K562 (cell line): ENCODE results near the gene CHRM4. TPM values are rescaled to one million over a fixed set of nuclear protein-coding genes. Genes with fewer than 3 reads are reported as not detected.

ENCODE experiments used
- ATAC-seq: fragments of 200-7000 bp; cut with Tn5 transposase; 3 replicates; pipeline ENCODE4 v1.9.1; 2020; ENCODE audit warnings: moderate library complexity
- BruUV-seq: library from RNA; stranded (reverse); fragments of 400-500 nt; replicated peaks from 2 replicates; lab custom pipeline; 2021; lab: Mats Ljungman, UMichigan
- CTCF ChIA-PET: fragments of 300-600 bp; formaldehyde crosslinking; extraction: SDS; loops from one replicate; lab custom pipeline; 2021; ENCODE audit warnings: low intra/inter-chr PET ratio; lab: Yijun Ruan, JAX
- POLR2A ChIA-PET: fragments of 300-600, 350-650 bp; sonication (Branson Sonifier 250); formaldehyde crosslinking; extraction: SDS; loops from one replicate; lab custom pipeline; 2021; ENCODE audit warnings: antibody characterized with exemption, inconsistent platforms; lab: Yijun Ruan, JAX
- DNase-seq, 4 experiments: peaks; one replicate each; pipeline versions ENCODE4 v3.0.0 to v3.0.0-alpha.2; 2011 to 2018; ENCODE audit warnings: low spot score in 3 of 4, mixed read lengths in 3 of 4; ENCODE audit errors: extremely low read depth in 1 of 4
- FAIRE-seq: peaks from 2 replicates; lab custom pipeline; 2011; peaks lifted over from hg19 to GRCh38; lab: Jason Lieb, UNC
- H2AFZ ChIP-seq: 2 replicates; pipeline ENCODE4 v1.6.0; 2011; ENCODE audit warnings: low read depth, low read length, control low read depth, inconsistent platforms
- H3K27ac ChIP-seq: fragments of 200-600 bp; 3 replicates; pipeline ENCODE4 v1.8.0; 2011; ENCODE audit warnings: low read depth, mild to moderate bottlenecking, control low read depth, inconsistent platforms, low read length, moderate library complexity, mixed read lengths; ENCODE audit errors: extremely low read depth
- H3K27me3 ChIP-seq, 2 experiments: fragments of 300-600 bp in 1 of 2; 2 replicates in 1 of 2; 3 replicates in 1 of 2; pipeline versions ENCODE4 v1.6.0 to v1.8.0; 2011; ENCODE audit warnings: inconsistent platforms in 2 of 2, low read length in 2 of 2, mild to moderate bottlenecking in 1 of 2, mixed read lengths in 1 of 2, moderate library complexity in 1 of 2; ENCODE audit not compliant: control insufficient read depth in 2 of 2, insufficient read depth in 2 of 2
- H3K36me3 ChIP-seq: fragments of 300-600 bp; 3 replicates; pipeline ENCODE4 v1.8.0; 2011; ENCODE audit warnings: mild to moderate bottlenecking, low read length, inconsistent platforms; ENCODE audit not compliant: control insufficient read depth, insufficient read depth
- H3K4me1 ChIP-seq, 2 experiments: fragments of 200-600 bp in 1 of 2; replicated peaks in 1 of 2; 2 replicates in 1 of 2; 3 replicates in 1 of 2; pipeline versions ENCODE4 v1.5.1 to v1.8.0; 2011; ENCODE audit warnings: inconsistent platforms in 2 of 2, low read length in 2 of 2, mild to moderate bottlenecking in 1 of 2, mixed read lengths in 1 of 2, moderate library complexity in 1 of 2; ENCODE audit not compliant: control insufficient read depth in 2 of 2, insufficient read depth in 2 of 2
- H3K4me2 ChIP-seq: 2 replicates; pipeline ENCODE4 v1.6.1; 2011; ENCODE audit warnings: low read length, control low read depth, inconsistent platforms, mixed read lengths; ENCODE audit not compliant: insufficient read depth
- H3K4me3 ChIP-seq: fragments of 200-600 bp; sonication (generic), shearing (Covaris generic); 2 replicates; pipeline ENCODE4 v1.5.1; 2016; ENCODE audit warnings: control low read depth, inconsistent platforms
- H3K79me2 ChIP-seq: fragments of 200-600 bp; 3 replicates; pipeline ENCODE4 v1.8.0; 2011; ENCODE audit warnings: low read length, inconsistent platforms; ENCODE audit not compliant: control insufficient read depth, insufficient read depth
- H3K9ac ChIP-seq, 2 experiments: 2 replicates each; pipeline versions ENCODE4 v1.6.0 to v1.6.1; 2011; ENCODE audit warnings: low read depth in 2 of 2, low read length in 2 of 2, control low read depth in 1 of 2, inconsistent platforms in 1 of 2, mild to moderate bottlenecking in 1 of 2, mixed read lengths in 1 of 2; ENCODE audit not compliant: insufficient read depth in 1 of 2
- H3K9me1 ChIP-seq: one replicate; pipeline ENCODE4 v1.6.0; 2011; ENCODE audit warnings: inconsistent platforms, mild to moderate bottlenecking, low read length, moderate library complexity; ENCODE audit not compliant: control insufficient read depth, insufficient read depth
- H3K9me3 ChIP-seq: replicated peaks from 2 replicates; pipeline ENCODE4 v1.5.1; 2011; ENCODE audit warnings: low read depth, low read length, inconsistent platforms; ENCODE audit not compliant: control insufficient read depth, insufficient read depth
- H4K20me1 ChIP-seq: replicated peaks from 2 replicates; pipeline ENCODE4 v1.6.1; 2011; ENCODE audit warnings: low read length, inconsistent platforms, mixed read lengths; ENCODE audit not compliant: control insufficient read depth, insufficient read depth
- CBX8 ChIP-seq: fragments of 200-600 bp; sonication (generic); IDR thresholded peaks from 2 replicates; pipeline ENCODE4 v1.6.1; 2012; ENCODE audit warnings: borderline replicate concordance, mixed run types, low read depth, mild to moderate bottlenecking, moderate library complexity, mixed read lengths, low read length, control low read depth, inconsistent platforms; ENCODE audit not compliant: poor library complexity, severe bottlenecking; ENCODE audit errors: extremely low read depth
- DACH1 ChIP-seq: fragments of 450-650 bp; IDR thresholded peaks from 2 replicates; pipeline ENCODE4 v1.6.1; 2018; ENCODE audit not compliant: partially characterized antibody
- DPF2 ChIP-seq: fragments of 450-650 bp; IDR thresholded peaks from 2 replicates; pipeline ENCODE4 v1.6.1; 2016
- HDAC8 ChIP-seq: fragments of 450-650 bp; IDR thresholded peaks from 2 replicates; pipeline ENCODE4 v1.6.1; 2016; ENCODE audit warnings: mild to moderate bottlenecking, missing genetic modification characterization, moderate library complexity, missing compliant biosample characterization
- NCOR1 ChIP-seq: fragments of 450-650 bp; IDR thresholded peaks from 2 replicates; pipeline ENCODE4 v1.6.1; 2016; ENCODE audit warnings: mild to moderate bottlenecking, moderate library complexity
- OTX1 ChIP-seq: fragments of 450-650 bp; formaldehyde crosslinking; IDR thresholded peaks from 2 replicates; pipeline ENCODE4 v1.4.0; 2022; ENCODE audit warnings: mild to moderate bottlenecking
- POLR3G ChIP-seq: IDR thresholded peaks from 2 replicates; pipeline ENCODE4 v1.6.1; 2011; ENCODE audit not compliant: insufficient read length, insufficient replicate concordance; ENCODE audit errors: extremely low read depth
- ZBTB43 ChIP-seq: sonication (generic); formaldehyde crosslinking; IDR thresholded peaks from 2 replicates; pipeline ENCODE4 v1.8.0; 2023; ENCODE audit warnings: mild to moderate bottlenecking, missing genetic modification reagents
- ZNF140 ChIP-seq: fragments of 250-450 bp; sonication (Bioruptor Pico); IDR thresholded peaks from 2 replicates; pipeline ENCODE4 v1.8.0; 2021; ENCODE audit warnings: moderate library complexity, mild to moderate bottlenecking, inconsistent platforms
- ZNF431 ChIP-seq: sonication (generic); formaldehyde crosslinking; IDR thresholded peaks from 2 replicates; pipeline ENCODE4 v1.8.0; 2022; ENCODE audit warnings: mild to moderate bottlenecking, missing genetic modification reagents
- ZNF696 ChIP-seq: fragments of 250-450 bp; sonication (Bioruptor Pico); conservative IDR thresholded peaks from 2 replicates; pipeline ENCODE4 v1.4.0; 2020; ENCODE audit warnings: mild to moderate bottlenecking, moderate library complexity
- ZNF780A ChIP-seq: fragments of 250-450 bp; sonication (Bioruptor Pico); IDR thresholded peaks from 2 replicates; pipeline ENCODE4 v1.5.0; 2021; ENCODE audit warnings: mild to moderate bottlenecking
- WGBS: fragments of 100-300 bp; shearing (Covaris generic); methylation state at CpG from one replicate; pipeline ENCODE4 v1.1.6; 2016; ENCODE audit warnings: low coverage, mixed read lengths; ENCODE audit not compliant: insufficient coverage; ENCODE audit errors: missing lambda C conversion rate; 5-methylcytosine and 5-hydroxymethylcytosine counted together
- in situ Hi-C: fragments of 300-500 bp; cut with MboI; formaldehyde crosslinking; loops from 4 replicates; pipeline ENCODE4 v1.15.0; 2018; ENCODE audit warnings: inconsistent platforms, mixed read lengths
- intact Hi-C: fragments of 100-400 bp; cut with micrococcal nuclease; formaldehyde crosslinking; loops from 2 replicates; pipeline ENCODE4 v1.14.2; 2022
- polyA plus RNA-seq, 8 experiments: library from polyadenylated mRNA; depleted of rRNA in 4 of 8; stranded (reverse) in 5 of 8; unstranded in 3 of 8; fragments of >200 nt; fragmentation: Nextera tagmentation in 2 of 8; fragmentation: Illumina TruSeq in 1 of 8; extraction: Ambion mirVana in 2 of 8; extraction: Trizol in 1 of 8; gene quantifications; 2 replicates each; pipeline versions ENCODE4 v1.2.1 to v1.2.3, GENCODE V29; 2011 to 2014; ENCODE audit warnings: inconsistent platforms in 1 of 8, missing spikeins in 1 of 8
- total RNA-seq, 7 experiments: library from RNA; depleted of rRNA in 6 of 7; stranded (reverse); fragments of >200 nt in 6 of 7; fragmentation: Illumina TruSeq in 2 of 7; extraction: Trizol in 2 of 7; gene quantifications; 2 replicates each; pipeline versions ENCODE4 v1.2.1 to v1.2.3, GENCODE V29; 2011 to 2021; ENCODE audit warnings: low replicate concordance in 1 of 7
- TF ChIP-seq, protein P1 (sequence below): fragments of 250-450 bp; sonication (Bioruptor Pico); IDR thresholded peaks from 2 replicates; pipeline ENCODE4 v1.8.0; 2022; ENCODE audit warnings: inconsistent platforms
- TF ChIP-seq, protein P2 (sequence below): fragments of 250-450 bp; sonication (Bioruptor Pico); IDR thresholded peaks from 2 replicates; pipeline ENCODE4 v1.5.0; 2020; ENCODE audit warnings: mild to moderate bottlenecking, borderline replicate concordance

CHRM4 gene
- total and polyA plus RNA-seq, 9 of the 15 experiments (the other 6 are each of a cell fraction or from before 2014, with no cell fraction given), result 0.22 to 1.3 (median 0.40) TPM; not detected in 2

DNA sequence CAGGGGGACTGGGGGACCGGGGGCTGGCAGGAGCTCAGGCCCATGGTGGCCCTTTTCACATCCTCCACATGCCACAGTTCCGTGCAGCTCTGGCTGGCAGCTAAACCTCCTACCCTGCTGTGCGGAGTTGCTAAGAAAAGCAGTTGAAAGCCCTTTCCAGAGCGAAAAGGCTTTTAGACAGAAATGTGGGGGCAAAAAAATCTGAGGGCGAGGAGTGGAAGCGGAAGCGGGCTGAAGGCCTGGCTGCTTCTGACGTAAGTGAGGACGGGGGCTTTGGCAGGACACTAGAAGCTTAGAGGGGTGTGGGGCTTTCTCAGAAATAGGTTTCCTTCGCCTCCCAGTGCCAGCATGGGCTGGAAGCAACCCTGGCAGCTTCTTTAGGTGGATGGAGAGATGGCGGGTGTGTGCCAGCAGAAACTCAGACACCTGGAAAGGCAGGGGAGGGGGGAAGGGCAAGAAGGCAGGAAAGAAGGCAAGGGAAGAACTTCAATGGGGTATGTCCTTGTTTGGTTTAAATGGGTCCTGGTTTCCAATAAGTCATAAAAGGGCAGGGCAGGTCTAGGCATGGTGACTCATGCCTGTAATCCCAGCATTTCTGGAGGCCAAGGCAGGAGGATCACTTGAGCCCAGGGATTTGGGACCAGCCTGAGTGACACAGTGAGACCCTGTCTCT is 55.5 kb downstream of the CHRM4 start (continued):
- TF ChIP-seq, protein P1, sequence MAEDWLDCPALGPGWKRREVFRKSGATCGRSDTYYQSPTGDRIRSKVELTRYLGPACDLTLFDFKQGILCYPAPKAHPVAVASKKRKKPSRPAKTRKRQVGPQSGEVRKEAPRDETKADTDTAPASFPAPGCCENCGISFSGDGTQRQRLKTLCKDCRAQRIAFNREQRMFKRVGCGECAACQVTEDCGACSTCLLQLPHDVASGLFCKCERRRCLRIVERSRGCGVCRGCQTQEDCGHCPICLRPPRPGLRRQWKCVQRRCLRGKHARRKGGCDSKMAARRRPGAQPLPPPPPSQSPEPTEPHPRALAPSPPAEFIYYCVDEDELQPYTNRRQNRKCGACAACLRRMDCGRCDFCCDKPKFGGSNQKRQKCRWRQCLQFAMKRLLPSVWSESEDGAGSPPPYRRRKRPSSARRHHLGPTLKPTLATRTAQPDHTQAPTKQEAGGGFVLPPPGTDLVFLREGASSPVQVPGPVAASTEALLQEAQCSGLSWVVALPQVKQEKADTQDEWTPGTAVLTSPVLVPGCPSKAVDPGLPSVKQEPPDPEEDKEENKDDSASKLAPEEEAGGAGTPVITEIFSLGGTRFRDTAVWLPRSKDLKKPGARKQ (CRISPR knock-in tag), result no peak
- TF ChIP-seq ZNF431 (CRISPR knock-in tag), result no peak
- TF ChIP-seq ZNF140 (CRISPR knock-in tag), result no peak
- TF ChIP-seq OTX1 (CRISPR knock-in tag), result no peak
- no peak for TF ChIP-seq DPF2
- no peak for TF ChIP-seq CBX8

- no TSS peak for BruUV-seq
- no peak overlapping the region for H3K27ac ChIP-seq
- H3K36me3 ChIP-seq, result no peaks in the 10 kb centered on the region
- in situ Hi-C loops, result no loop called here
- DNase-seq, result no peak
- WGBS, result 48% methylated on average over 6 of the region's 6 CpGs
- no peaks in the 10 kb centered on the region for H3K79me2 ChIP-seq
- no peaks in the 10 kb centered on the region for H3K9me3 ChIP-seq
- H2AFZ ChIP-seq, result no peak overlapping the region
- no peak for FAIRE-seq
- H3K9me1 ChIP-seq, result no peaks in the 10 kb centered on the region
- peaks cover 3% of the 10 kb centered on the region; the same call in 1 of the 2 replicates for H4K20me1 ChIP-seq
- H3K4me3 ChIP-seq, result no peak overlapping the region
- no peak for ATAC-seq
- ChIA-PET CTCF (no interaction called here), POLR2A (no interaction called here)
- peaks cover 24 to 47% of the 10 kb centered on the region in 2 experiments for H3K4me1 ChIP-seq
- intact Hi-C loops, result no loop called here
- no peak for TF ChIP-seq POLR3G
- TF ChIP-seq NCOR1, result no peak
- no peak for TF ChIP-seq ZNF780A (CRISPR knock-in tag)
- TF ChIP-seq, protein P2, sequence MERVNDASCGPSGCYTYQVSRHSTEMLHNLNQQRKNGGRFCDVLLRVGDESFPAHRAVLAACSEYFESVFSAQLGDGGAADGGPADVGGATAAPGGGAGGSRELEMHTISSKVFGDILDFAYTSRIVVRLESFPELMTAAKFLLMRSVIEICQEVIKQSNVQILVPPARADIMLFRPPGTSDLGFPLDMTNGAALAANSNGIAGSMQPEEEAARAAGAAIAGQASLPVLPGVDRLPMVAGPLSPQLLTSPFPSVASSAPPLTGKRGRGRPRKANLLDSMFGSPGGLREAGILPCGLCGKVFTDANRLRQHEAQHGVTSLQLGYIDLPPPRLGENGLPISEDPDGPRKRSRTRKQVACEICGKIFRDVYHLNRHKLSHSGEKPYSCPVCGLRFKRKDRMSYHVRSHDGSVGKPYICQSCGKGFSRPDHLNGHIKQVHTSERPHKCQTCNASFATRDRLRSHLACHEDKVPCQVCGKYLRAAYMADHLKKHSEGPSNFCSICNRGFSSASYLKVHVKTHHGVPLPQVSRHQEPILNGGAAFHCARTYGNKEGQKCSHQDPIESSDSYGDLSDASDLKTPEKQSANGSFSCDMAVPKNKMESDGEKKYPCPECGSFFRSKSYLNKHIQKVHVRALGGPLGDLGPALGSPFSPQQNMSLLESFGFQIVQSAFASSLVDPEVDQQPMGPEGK (CRISPR knock-in tag), result no peak
- no peak for TF ChIP-seq DACH1
- no peak for TF ChIP-seq ZBTB43 (CRISPR knock-in tag)
- TF ChIP-seq HDAC8 (tag), result no peak
- no peak for TF ChIP-seq ZNF696
- no peak overlapping the region for H3K4me2 ChIP-seq
- peaks cover 25 to 61% of the 10 kb centered on the region in 2 experiments; a peak in 4 of 5 replicates for H3K27me3 ChIP-seq
- H3K9ac ChIP-seq, result no peak overlapping the region
Observed at GRCh38 chr11:46335271-46335670, 56.3 kb downstream of the CHRM4 start.
